NCI-H510A treated with DMSO at 0.1 percent for 48 hours (cell line): ENCODE measurements around the gene KASH5.
"Not testable (repeated sequence)": the region's sequence is repeated elsewhere in the genome, so short reads cannot be mapped to it uniquely, and the experiment has no call there.

Source experiments
- DNase-seq: peaks from one replicate; lab custom pipeline; 2025; lab: John Stamatoyannopoulos, UW

The KASH5 gene

DNA sequence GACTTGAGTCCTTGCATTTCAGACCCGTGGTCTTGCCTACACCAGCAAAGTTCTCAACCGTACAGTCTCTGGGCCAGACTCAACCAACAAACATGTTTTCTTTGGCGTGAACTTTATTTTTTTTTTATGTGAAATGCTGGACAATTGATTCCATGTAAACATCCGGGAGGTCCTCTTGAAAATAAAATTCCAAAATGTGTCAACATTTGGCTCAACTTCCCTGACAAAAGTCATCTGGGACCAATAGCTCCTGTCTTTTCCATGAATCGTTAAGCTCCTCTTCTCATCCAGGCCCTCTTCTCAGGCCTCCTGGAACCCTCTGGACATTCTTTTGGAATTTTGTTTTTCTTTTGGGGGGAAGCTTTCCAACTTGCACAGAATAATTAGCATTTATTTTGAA is 67.7 kb downstream of the KASH5 start:
- no peak for DNase-seq

DNA sequence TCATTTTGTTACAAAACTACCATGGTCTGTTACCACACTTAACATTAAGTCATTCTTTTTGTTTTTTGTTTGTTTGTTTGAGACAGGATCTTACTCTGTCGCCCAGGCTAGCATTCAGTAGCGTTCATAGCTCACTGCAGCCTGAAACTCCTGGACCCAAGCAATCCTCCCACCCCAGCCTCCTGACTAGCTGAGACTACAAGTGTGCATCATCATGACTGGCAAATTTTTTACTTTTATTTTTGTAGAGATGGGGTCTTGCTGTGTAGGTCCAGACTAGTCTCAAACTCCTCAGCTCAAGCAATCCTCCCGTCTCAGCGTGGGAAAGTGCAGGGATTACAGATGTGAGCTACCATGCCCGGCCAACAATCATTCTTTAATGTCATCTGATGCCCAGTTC is 68.3 kb downstream of the KASH5 start:
- DNase-seq, result no peak

DNA sequence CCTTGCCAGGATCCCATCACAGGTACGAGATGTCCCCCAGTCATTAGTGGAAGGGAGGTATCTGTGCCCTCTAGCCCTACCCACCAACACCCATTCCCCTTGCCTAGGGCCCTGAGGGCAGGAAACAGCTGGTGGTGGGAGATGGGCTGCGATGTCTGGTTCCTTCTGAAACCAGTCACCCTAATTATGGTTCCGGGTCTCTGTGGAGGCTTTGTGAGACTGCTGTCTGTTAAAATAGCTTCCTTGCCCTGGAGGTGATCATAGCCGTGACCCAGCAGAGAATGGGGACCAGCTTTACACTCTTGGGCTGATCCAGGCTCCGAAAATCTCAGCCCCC is 70.5 kb downstream of the KASH5 start:
- DNase-seq, result no peak

DNA sequence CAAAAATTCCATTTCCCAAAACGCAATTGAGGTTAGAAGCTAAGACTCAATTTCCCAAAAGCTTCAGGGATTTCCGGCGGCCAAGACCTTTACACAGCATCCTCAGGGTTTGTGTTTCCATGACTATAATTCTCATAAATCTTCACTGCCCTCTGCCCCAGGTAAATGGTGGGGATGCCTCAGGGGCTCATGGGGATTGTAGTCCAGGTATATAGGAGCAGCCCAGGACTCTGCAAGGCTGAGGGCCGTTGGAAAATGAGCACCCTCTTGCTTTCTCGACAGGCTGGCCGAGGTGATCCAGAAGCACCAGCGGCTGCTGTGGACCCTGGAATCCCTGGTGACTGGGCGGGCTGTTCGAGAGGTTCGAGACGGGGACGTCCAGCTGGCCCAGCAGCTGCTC is 71.3 kb downstream of the KASH5 start:
- no peak for DNase-seq

DNA sequence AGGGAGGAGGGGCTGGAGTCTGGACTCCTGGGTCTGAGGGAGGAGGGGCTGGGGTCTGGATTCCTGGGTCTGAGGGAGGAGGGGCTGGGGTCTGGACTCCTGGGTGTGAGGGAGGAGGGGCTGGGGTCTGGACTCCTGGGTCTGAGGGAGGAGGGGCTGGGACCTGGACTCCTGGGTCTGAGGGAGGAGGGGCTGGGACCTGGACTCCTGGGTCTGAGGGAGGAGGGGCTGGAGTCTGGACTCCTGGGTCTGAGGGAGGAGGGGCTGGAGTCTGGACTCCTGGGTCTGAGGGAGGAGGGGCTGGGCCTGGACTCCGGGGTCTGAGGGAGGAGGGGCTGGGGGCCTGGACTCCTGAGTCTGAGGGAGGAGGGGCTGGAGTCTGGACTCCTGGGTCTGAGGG is 73.1 kb downstream of the KASH5 start:
- not testable (repeated sequence) for DNase-seq

DNA sequence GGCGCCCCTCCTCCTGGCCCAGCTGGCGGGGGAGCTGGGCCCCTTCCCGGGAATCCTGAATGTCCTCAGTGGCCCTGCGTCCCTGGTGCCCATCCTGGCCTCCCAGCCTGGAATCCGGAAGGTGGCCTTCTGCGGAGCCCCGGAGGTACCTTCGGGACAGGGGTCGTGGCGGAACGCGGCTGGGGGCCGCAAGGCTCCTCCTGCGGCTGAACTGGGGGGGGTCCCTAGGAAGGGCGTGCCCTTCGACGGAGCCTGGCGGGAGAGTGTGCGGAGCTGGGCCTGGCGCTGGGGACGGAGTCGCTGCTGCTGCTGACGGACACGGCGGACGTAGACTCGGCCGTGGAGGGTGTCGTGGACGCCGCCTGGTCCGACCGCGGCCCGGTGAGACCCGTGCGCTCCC is 73.6 kb downstream of the KASH5 start:
- DNase-seq, result no peak

DNA sequence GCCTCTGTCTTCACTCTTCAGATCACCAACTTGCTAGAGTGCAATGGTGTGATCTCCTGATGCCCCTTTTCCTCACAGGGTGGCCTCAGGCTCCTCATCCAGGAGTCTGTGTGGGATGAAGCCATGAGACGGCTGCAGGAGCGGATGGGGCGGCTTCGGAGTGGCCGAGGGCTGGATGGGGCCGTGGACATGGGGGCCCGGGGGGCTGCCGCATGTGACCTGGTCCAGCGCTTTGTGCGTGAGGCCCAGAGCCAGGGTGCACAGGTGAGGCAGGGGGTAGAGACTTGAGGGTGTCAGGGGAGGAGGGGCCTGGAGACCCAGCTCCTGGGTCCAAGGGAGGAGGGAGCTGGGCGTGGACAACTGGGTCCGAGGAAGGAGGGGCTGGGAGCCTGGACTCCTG is 74.4 kb downstream of the KASH5 start:
- no peak for DNase-seq

DNA sequence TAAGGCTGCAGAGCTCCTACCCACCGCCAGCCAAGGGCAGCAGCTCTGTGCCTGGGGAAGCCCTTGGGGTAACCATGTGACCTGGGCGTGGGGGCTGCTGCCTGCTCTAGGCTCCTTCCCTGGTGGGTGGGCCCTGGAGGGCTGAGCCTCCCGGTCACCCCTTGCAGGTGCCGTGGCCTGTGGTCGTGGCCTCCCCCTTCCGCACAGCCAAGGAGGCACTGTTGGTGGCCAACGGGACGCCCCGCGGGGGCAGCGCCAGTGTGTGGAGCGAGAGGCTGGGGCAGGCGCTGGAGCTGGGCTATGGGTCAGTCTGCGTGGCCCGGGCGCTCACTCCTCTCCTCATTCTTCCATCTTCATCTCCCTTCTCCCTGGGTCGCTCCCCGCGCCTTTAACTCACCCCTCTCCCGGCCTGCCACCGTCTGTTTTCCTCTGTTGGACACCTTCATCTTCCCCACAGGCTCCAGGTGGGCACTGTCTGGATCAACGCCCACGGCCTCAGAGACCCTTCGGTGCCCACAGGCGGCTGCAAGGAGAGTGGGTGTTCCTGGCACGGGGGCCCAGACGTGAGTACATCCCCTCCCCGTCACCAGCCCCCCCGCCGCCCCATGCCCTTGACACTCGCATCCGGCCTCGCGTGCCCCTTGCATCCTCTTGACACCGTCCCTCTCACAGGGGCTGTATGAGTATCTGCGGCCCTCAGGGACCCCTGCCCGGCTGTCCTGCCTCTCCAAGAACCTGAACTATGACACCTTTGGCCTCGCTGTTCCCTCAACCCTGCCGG is 76.1 kb downstream of the KASH5 start:
- no peak for DNase-seq

DNA sequence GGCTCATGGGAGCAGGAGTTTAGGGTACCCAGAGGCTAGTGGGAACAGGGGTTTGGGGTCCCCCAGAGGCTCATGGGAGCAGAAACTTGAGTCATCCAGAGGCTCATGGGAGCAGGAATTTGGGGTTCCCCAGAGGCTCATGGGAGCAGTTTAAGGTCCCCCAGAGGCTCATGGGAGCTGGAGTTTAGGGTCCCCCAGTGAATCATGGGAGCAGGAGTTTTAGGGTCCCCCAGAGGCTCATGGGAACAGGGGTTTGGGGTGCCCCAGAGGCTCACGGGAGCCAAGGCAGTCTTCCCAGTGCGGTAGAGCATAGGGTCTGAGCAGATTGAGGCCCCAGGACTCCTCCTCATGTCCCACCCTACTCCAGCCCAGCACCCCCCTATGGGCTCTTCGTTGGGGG is 77.3 kb downstream of the KASH5 start:
- no peak for DNase-seq
